Measurements from ENCODE around the gene MZT2A. TPM values are rescaled to one million over a fixed set of nuclear protein-coding genes. Genes with fewer than 3 reads are reported as not detected.
"Not testable (repeated sequence)": the region's sequence is repeated elsewhere in the genome, so short reads cannot be mapped to it uniquely, and the experiment has no call there.

Gene MZT2A
- polyA plus RNA-seq, 3 donors: 11.1 to 26.0 (median 13.6) TPM

GRCh38 chr2:131467722-131468121, 24.5 kb downstream of the MZT2A start:
- H3K4me2 ChIP-seq (replicated peaks; ENCODE audit: extremely low read depth, low read length, poor library complexity, severe bottlenecking); H3K27me3 Mint-ChIP-seq (ENCODE audit: low read depth in 3 of 3); H4K20me1 ChIP-seq (ENCODE audit: insufficient read depth, low read length); H3K9me3 Mint-ChIP-seq; H3K27ac ChIP-seq (ENCODE audit: low read depth in 1 of 2, low read length in 2 of 2); H3K36me3 ChIP-seq (replicated peaks in 1 of 2; ENCODE audit: control insufficient read depth in 1 of 2, insufficient read depth in 2 of 2, low read length in 2 of 2); intact Hi-C loops (cut with micrococcal nuclease); H3K36me3 Mint-ChIP-seq; DNase-seq; H3K9ac ChIP-seq (ENCODE audit: insufficient read depth, low read length, poor library complexity, severe bottlenecking); H3K27me3 ChIP-seq (ENCODE audit: control insufficient read depth in 2 of 2, insufficient read depth in 2 of 2, low read length in 2 of 2); H3K4me3 ChIP-seq (replicated peaks in 1 of 3; ENCODE audit: low read depth in 2 of 3, low read length in 3 of 3); H3K9me3 ChIP-seq (replicated peaks in 1 of 2; ENCODE audit: control insufficient read depth in 1 of 2, insufficient read depth in 1 of 2, low read length in 2 of 2); H3K27ac Mint-ChIP-seq; H2AFZ ChIP-seq (ENCODE audit: insufficient read depth, low read depth, low read length, poor library complexity, severe bottlenecking); H3K4me1 ChIP-seq (ENCODE audit: control insufficient read depth in 1 of 2, insufficient read depth in 2 of 2, low read length in 2 of 2); H3K4me3 Mint-ChIP-seq; H3K79me2 ChIP-seq (ENCODE audit: insufficient read depth, low read length); H3K4me1 Mint-ChIP-seq: not testable (repeated sequence)
- WGBS (ENCODE audit: insufficient coverage): no CpG with 5 or more reads among the region's 10 CpGs

DNA sequence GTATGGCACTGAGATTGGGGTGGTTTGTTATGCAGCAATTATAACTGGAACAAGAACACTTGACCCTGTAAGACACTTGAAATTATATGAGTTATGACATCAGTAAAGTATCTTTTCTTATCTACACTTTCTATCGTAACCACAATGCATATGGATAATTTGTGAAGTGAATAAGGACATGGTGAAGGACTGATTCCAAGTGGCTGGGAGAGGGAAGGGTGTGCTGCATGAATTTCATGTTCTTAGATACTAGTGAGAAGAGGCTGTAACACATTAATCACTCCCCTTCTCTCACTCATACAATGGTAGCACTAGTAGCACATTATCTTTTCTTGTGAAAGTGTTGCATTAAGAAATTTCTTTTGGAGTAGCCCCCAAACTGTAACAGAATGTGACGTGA, 37.3 kb downstream of the MZT2A start:
- H3K27me3 ChIP-seq (ENCODE audit: control insufficient read depth in 2 of 2, insufficient read depth in 2 of 2, low read length in 2 of 2); H3K4me1 Mint-ChIP-seq; H4K20me1 ChIP-seq (ENCODE audit: insufficient read depth, low read length); DNase-seq; H3K4me3 Mint-ChIP-seq; intact Hi-C loops (cut with micrococcal nuclease); H3K9me3 Mint-ChIP-seq; H3K4me2 ChIP-seq (replicated peaks; ENCODE audit: extremely low read depth, low read length, poor library complexity, severe bottlenecking); H2AFZ ChIP-seq (ENCODE audit: insufficient read depth, low read depth, low read length, poor library complexity, severe bottlenecking); H3K27ac ChIP-seq (ENCODE audit: low read depth in 1 of 2, low read length in 2 of 2); H3K9ac ChIP-seq (ENCODE audit: insufficient read depth, low read length, poor library complexity, severe bottlenecking); H3K36me3 Mint-ChIP-seq; H3K4me3 ChIP-seq (replicated peaks in 1 of 3; ENCODE audit: low read depth in 2 of 3, low read length in 3 of 3); H3K9me3 ChIP-seq (replicated peaks in 1 of 2; ENCODE audit: control insufficient read depth in 1 of 2, insufficient read depth in 1 of 2, low read length in 2 of 2); H3K4me1 ChIP-seq (ENCODE audit: control insufficient read depth in 1 of 2, insufficient read depth in 2 of 2, low read length in 2 of 2); H3K79me2 ChIP-seq (ENCODE audit: insufficient read depth, low read length); H3K36me3 ChIP-seq (replicated peaks in 1 of 2; ENCODE audit: control insufficient read depth in 1 of 2, insufficient read depth in 2 of 2, low read length in 2 of 2); H3K27ac Mint-ChIP-seq: not testable (repeated sequence)
- H3K27me3 Mint-ChIP-seq (ENCODE audit: low read depth in 3 of 3): peaks cover under 1 to 22% (median 10%) of the 10 kb centered on the region in 3 donors
- WGBS (ENCODE audit: insufficient coverage): no CpG with 5 or more reads among the region's 2 CpGs

DNA sequence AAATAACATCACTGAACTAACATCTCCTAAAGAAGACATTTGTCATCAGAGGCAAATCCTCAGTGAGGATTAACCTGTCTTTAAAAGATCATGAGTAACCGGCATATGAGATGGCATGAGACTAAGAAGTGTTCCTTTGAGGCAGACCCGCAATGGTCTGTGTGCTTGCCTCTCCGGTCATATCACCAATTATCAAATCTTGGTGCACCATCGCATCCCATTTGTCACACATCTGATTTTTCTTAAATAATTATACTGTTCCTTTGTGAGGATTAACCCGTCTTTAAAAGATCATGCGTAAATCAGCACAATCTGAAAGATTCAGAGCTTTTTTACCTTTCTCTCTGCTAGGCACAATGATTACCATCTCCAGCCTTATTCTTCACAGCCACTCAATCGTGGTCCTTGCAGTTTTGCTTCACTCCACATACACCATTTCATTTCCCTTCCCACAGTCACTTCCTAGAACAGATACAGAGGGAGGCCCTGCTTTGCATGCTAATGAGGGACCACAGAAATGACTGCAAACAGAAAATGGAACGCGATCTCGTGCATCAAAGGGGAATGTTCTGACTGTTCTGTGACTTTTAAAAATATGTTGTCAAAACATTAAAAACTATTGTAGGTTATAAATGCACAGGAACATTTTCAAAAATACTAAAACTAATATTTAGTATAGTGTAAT, 40.8 kb downstream of the MZT2A start:
- not testable (repeated sequence) for H3K4me3 Mint-ChIP-seq

DNA sequence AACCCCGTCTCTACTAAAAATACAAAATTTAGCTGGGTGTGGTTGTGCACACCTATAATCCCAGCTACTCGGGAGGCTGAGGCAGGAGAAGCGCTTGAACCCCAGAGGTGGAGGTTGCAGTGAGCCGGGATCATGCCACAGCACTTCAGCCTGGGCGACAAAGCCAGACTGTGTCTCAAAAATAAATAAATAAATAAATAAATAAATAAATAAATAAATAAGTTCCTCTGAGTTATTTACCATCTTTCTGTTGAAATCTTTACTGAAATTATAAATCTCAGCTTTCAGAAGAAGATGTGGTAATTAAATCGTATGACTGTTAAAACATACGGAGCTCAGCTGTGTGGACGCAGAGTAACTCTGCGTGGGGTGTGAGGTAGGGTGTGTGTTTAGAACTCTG, 44.2 kb downstream of the MZT2A start:
- H3K27ac ChIP-seq (ENCODE audit: low read depth in 1 of 2, low read length in 2 of 2); intact Hi-C loops (cut with micrococcal nuclease); H3K36me3 ChIP-seq (replicated peaks in 1 of 2; ENCODE audit: control insufficient read depth in 1 of 2, insufficient read depth in 2 of 2, low read length in 2 of 2); H3K27me3 ChIP-seq (ENCODE audit: control insufficient read depth in 2 of 2, insufficient read depth in 2 of 2, low read length in 2 of 2); H3K9me3 ChIP-seq (replicated peaks in 1 of 2; ENCODE audit: control insufficient read depth in 1 of 2, insufficient read depth in 1 of 2, low read length in 2 of 2); H3K4me2 ChIP-seq (replicated peaks; ENCODE audit: extremely low read depth, low read length, poor library complexity, severe bottlenecking); H3K4me3 ChIP-seq (replicated peaks in 1 of 3; ENCODE audit: low read depth in 2 of 3, low read length in 3 of 3); H3K4me3 Mint-ChIP-seq; H4K20me1 ChIP-seq (ENCODE audit: insufficient read depth, low read length); H3K79me2 ChIP-seq (ENCODE audit: insufficient read depth, low read length); H3K4me1 ChIP-seq (ENCODE audit: control insufficient read depth in 1 of 2, insufficient read depth in 2 of 2, low read length in 2 of 2); H3K9me3 Mint-ChIP-seq; H3K4me1 Mint-ChIP-seq; H2AFZ ChIP-seq (ENCODE audit: insufficient read depth, low read depth, low read length, poor library complexity, severe bottlenecking); H3K36me3 Mint-ChIP-seq; H3K9ac ChIP-seq (ENCODE audit: insufficient read depth, low read length, poor library complexity, severe bottlenecking); DNase-seq; H3K27ac Mint-ChIP-seq: not testable (repeated sequence)
- H3K27me3 Mint-ChIP-seq (ENCODE audit: low read depth in 3 of 3): peaks cover 2 to 11% (median 9%) of the 10 kb centered on the region in 3 donors
- no CpG with 5 or more reads among the region's 9 CpGs for WGBS (ENCODE audit: insufficient coverage)

More for the DNA sequence above, 40.8 kb downstream of the MZT2A start:
- H3K4me3 ChIP-seq (replicated peaks in 1 of 3; ENCODE audit: low read depth in 2 of 3, low read length in 3 of 3); DNase-seq; H3K9me3 ChIP-seq (replicated peaks in 1 of 2; ENCODE audit: control insufficient read depth in 1 of 2, insufficient read depth in 1 of 2, low read length in 2 of 2); H3K27ac ChIP-seq (ENCODE audit: low read depth in 1 of 2, low read length in 2 of 2); H3K4me1 Mint-ChIP-seq; intact Hi-C loops (cut with micrococcal nuclease); H3K27ac Mint-ChIP-seq; H3K36me3 Mint-ChIP-seq; H4K20me1 ChIP-seq (ENCODE audit: insufficient read depth, low read length); H3K4me1 ChIP-seq (ENCODE audit: control insufficient read depth in 1 of 2, insufficient read depth in 2 of 2, low read length in 2 of 2); H3K36me3 ChIP-seq (replicated peaks in 1 of 2; ENCODE audit: control insufficient read depth in 1 of 2, insufficient read depth in 2 of 2, low read length in 2 of 2); H3K9ac ChIP-seq (ENCODE audit: insufficient read depth, low read length, poor library complexity, severe bottlenecking); H3K9me3 Mint-ChIP-seq; H3K27me3 ChIP-seq (ENCODE audit: control insufficient read depth in 2 of 2, insufficient read depth in 2 of 2, low read length in 2 of 2); H3K4me2 ChIP-seq (replicated peaks; ENCODE audit: extremely low read depth, low read length, poor library complexity, severe bottlenecking); H3K79me2 ChIP-seq (ENCODE audit: insufficient read depth, low read length); H2AFZ ChIP-seq (ENCODE audit: insufficient read depth, low read depth, low read length, poor library complexity, severe bottlenecking): not testable (repeated sequence)
- no CpG with 5 or more reads among the region's 10 CpGs for WGBS (ENCODE audit: insufficient coverage)
- peaks cover 2 to 12% (median 8%) of the 10 kb centered on the region in 3 donors for H3K27me3 Mint-ChIP-seq (ENCODE audit: low read depth in 3 of 3)
